Caco-2 (cell line): ENCODE results near the gene EML4. TPM values are rescaled to one million over a fixed set of nuclear protein-coding genes. Genes with fewer than 3 reads are reported as not detected.

ENCODE experiments used
- BruUV-seq: library from RNA; stranded (reverse); fragments of 400-500 nt; replicated peaks from 2 replicates; lab custom pipeline; 2021; lab: Mats Ljungman, UMichigan
- CTCF ChIA-PET: fragments of 300-600 bp; sonication (Branson Sonifier 250); formaldehyde crosslinking; loops from one replicate; lab custom pipeline; 2022; ENCODE audit warnings: antibody characterized with exemption; lab: Charles Lee
- POLR2A ChIA-PET: fragments of 300-600 bp; sonication (Branson Sonifier 250); formaldehyde crosslinking; loops from one replicate; lab custom pipeline; 2022; ENCODE audit warnings: antibody characterized with exemption; lab: Charles Lee
- DNase-seq, 2 experiments: peaks; one replicate each; pipeline versions ENCODE4 v3.0.0 to v3.0.0-alpha.2; 2020 to 2022
- H3K27me3 ChIP-seq: replicated peaks from 2 replicates; pipeline ENCODE4 v1.6.0; 2011; ENCODE audit warnings: low read length; ENCODE audit not compliant: control insufficient read depth, insufficient read depth
- H3K36me3 ChIP-seq: 2 replicates; pipeline ENCODE4 v1.5.1; 2011; ENCODE audit warnings: low read length; ENCODE audit not compliant: control insufficient read depth, insufficient read depth
- H3K4me1 ChIP-seq: fragments of 250-450 bp; sonication (Bioruptor Pico); 2 replicates; pipeline ENCODE4 v1.5.1; 2020; ENCODE audit warnings: mild to moderate bottlenecking
- H3K4me3 ChIP-seq: 2 replicates; pipeline ENCODE4 v1.5.1; 2011; ENCODE audit warnings: low read depth, mild to moderate bottlenecking, control low read depth, low read length
- H3K9me3 ChIP-seq: fragments of 250-450 bp; sonication (Bioruptor Pico); 2 replicates; pipeline ENCODE4 v1.5.1; 2020; ENCODE audit warnings: mild to moderate bottlenecking, moderate library complexity
- H3K27ac Mint-ChIP-seq: one replicate; pipeline ENCODE4 v1.8.0; 2022; ENCODE audit warnings: mixed read lengths; ENCODE audit not compliant: unreplicated experiment
- H3K27me3 Mint-ChIP-seq: one replicate; pipeline ENCODE4 v1.8.0; 2022; ENCODE audit warnings: mixed read lengths; ENCODE audit not compliant: insufficient read depth, unreplicated experiment
- H3K36me3 Mint-ChIP-seq: one replicate; pipeline ENCODE4 v1.8.0; 2022; ENCODE audit warnings: mild to moderate bottlenecking, mixed read lengths; ENCODE audit not compliant: insufficient read depth, unreplicated experiment
- H3K4me1 Mint-ChIP-seq: one replicate; pipeline ENCODE4 v1.8.0; 2022; ENCODE audit warnings: low read depth, mixed read lengths; ENCODE audit not compliant: unreplicated experiment
- H3K4me3 Mint-ChIP-seq: one replicate; pipeline ENCODE4 v1.8.0; 2022; ENCODE audit warnings: mild to moderate bottlenecking, moderate library complexity, mixed read lengths; ENCODE audit not compliant: unreplicated experiment
- H3K9me3 Mint-ChIP-seq: one replicate; pipeline ENCODE4 v1.8.0; 2022; ENCODE audit warnings: mixed read lengths; ENCODE audit not compliant: unreplicated experiment
- intact Hi-C: fragments of 100-400 bp; cut with micrococcal nuclease; formaldehyde crosslinking; loops from one replicate; pipeline ENCODE4 v1.10.0; 2022; ENCODE audit not compliant: unreplicated experiment
- total RNA-seq: library from RNA; stranded (reverse); gene quantifications from 2 replicates; pipeline ENCODE4 v1.2.3, GENCODE V29; 2022
- TF ChIP-seq, protein P1 (sequence below), 2 experiments: fragments of 200-600 bp in 1 of 2; IDR thresholded peaks; 1 replicate in 1 of 2; 2 replicates in 1 of 2; pipeline versions ENCODE4 v1.5.1 to v1.8.0; 2011 to 2022; ENCODE audit warnings: antibody characterized with exemption in 1 of 2, control low read depth in 1 of 2, inconsistent platforms in 1 of 2, low read depth in 1 of 2, low read length in 1 of 2, mild to moderate bottlenecking in 1 of 2, moderate library complexity in 1 of 2; ENCODE audit not compliant: insufficient read depth in 1 of 2, severe bottlenecking in 1 of 2, unreplicated experiment in 1 of 2

EML4 gene
- total RNA-seq, 1 experiment from 2014 or later: 125 TPM

- H3K4me1 Mint-ChIP-seq: peaks cover 46% of the 10 kb centered on the region
- no peaks in the 10 kb centered on the region for H3K9me3 Mint-ChIP-seq
- no peaks in the 10 kb centered on the region for H3K27me3 ChIP-seq
- H3K4me3 ChIP-seq: no peak overlapping the region
- H3K27ac Mint-ChIP-seq: no peak overlapping the region
- no peaks in the 10 kb centered on the region for H3K27me3 Mint-ChIP-seq
- intact Hi-C loops: no loop called here
- H3K4me1 ChIP-seq: peaks cover 4% of the 10 kb centered on the region; the same call in 1 of the 2 replicates
- POLR2A ChIA-PET: no interaction called here
- no peak for DNase-seq
- peaks cover 11% of the 10 kb centered on the region for H3K36me3 Mint-ChIP-seq
- no peaks in the 10 kb centered on the region for H3K9me3 ChIP-seq
- no TSS peak for BruUV-seq
- H3K36me3 ChIP-seq: no peaks in the 10 kb centered on the region
- TF ChIP-seq, protein P1, sequence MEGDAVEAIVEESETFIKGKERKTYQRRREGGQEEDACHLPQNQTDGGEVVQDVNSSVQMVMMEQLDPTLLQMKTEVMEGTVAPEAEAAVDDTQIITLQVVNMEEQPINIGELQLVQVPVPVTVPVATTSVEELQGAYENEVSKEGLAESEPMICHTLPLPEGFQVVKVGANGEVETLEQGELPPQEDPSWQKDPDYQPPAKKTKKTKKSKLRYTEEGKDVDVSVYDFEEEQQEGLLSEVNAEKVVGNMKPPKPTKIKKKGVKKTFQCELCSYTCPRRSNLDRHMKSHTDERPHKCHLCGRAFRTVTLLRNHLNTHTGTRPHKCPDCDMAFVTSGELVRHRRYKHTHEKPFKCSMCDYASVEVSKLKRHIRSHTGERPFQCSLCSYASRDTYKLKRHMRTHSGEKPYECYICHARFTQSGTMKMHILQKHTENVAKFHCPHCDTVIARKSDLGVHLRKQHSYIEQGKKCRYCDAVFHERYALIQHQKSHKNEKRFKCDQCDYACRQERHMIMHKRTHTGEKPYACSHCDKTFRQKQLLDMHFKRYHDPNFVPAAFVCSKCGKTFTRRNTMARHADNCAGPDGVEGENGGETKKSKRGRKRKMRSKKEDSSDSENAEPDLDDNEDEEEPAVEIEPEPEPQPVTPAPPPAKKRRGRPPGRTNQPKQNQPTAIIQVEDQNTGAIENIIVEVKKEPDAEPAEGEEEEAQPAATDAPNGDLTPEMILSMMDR (IDR thresholded peaks at IDR 0.05; ENCODE audit: insufficient read depth in 1 of 2, low read depth in 1 of 2, low read length in 1 of 2, severe bottlenecking in 1 of 2, unreplicated experiment in 1 of 2): no peak
- CTCF ChIA-PET: no interaction called here
- no peak overlapping the region for H3K4me3 Mint-ChIP-seq
These were observed 56.4 kb downstream of the EML4 start for GRCh38 chr2:42225573-42225972.

DNA sequence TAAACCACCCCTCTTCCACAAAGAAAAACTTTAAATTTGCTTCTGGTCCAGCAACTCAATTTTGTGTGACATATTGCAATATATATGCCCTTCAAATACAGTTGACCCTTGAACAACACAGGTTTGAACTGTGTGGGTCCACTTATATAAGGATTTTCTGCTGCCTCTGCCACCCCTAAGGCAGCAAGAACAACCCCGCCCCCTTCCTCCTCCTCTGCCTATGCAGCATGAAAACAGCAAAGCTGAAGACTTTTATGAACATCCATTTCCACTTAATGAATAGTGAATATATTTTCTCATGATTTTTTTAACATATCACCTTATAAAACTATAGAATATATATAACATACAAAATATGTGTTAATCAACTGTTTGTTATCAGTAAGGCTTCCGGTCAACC lies 58.3 kb downstream of the EML4 start:
- Histone ChIP-seq H3K27me3 (no peaks in the 10 kb centered on the region), H3K36me3 (no peaks in the 10 kb centered on the region), H3K4me1 (peaks cover 4% of the 10 kb centered on the region; the same call in 1 of the 2 replicates), H3K4me3 (no peak overlapping the region), H3K9me3 (no peaks in the 10 kb centered on the region)
- Mint-ChIP-seq H3K9me3 (no peaks in the 10 kb centered on the region), H3K4me3 (no peak overlapping the region), H3K36me3 (peaks cover 11% of the 10 kb centered on the region), H3K27me3 (no peaks in the 10 kb centered on the region), H3K27ac (no peak overlapping the region), H3K4me1 (peaks cover 55% of the 10 kb centered on the region)
- TF ChIP-seq, protein P1 (IDR thresholded peaks at IDR 0.05; ENCODE audit: insufficient read depth in 1 of 2, low read depth in 1 of 2, low read length in 1 of 2, severe bottlenecking in 1 of 2, unreplicated experiment in 1 of 2): no peak
- CTCF ChIA-PET: no interaction called here
- intact Hi-C loops: no loop called here
- no TSS peak for BruUV-seq
- no peak for DNase-seq
- POLR2A ChIA-PET: no interaction called here

- Mint-ChIP-seq H3K27me3 (no peaks in the 10 kb centered on the region), H3K4me1 (peaks cover 52% of the 10 kb centered on the region), H3K27ac (no peak overlapping the region), H3K36me3 (peaks cover 11% of the 10 kb centered on the region), H3K4me3 (no peak overlapping the region), H3K9me3 (no peaks in the 10 kb centered on the region)
- H3K4me3 ChIP-seq: no peak overlapping the region
- intact Hi-C loops: no loop called here
- ChIA-PET CTCF (interaction anchor here (0.6 kb wide), 1 partner anchor 28 kb away, joined by 3 read pairs; no protein-coding TSS in a partner anchor), POLR2A (no interaction called here)
- no peaks in the 10 kb centered on the region for H3K36me3 ChIP-seq
- no TSS peak for BruUV-seq
- H3K27me3 ChIP-seq: no peaks in the 10 kb centered on the region
- H3K4me1 ChIP-seq: peaks cover 4% of the 10 kb centered on the region; the same call in 1 of the 2 replicates
- no peak for DNase-seq
- TF ChIP-seq, protein P1 (IDR thresholded peaks at IDR 0.05; ENCODE audit: insufficient read depth in 1 of 2, low read depth in 1 of 2, low read length in 1 of 2, severe bottlenecking in 1 of 2, unreplicated experiment in 1 of 2): no peak
- H3K9me3 ChIP-seq: no peaks in the 10 kb centered on the region
These were observed 58.9 kb downstream of the EML4 start for GRCh38 chr2:42228101-42228500.
